WTC11 (cell line): Measurements from ENCODE around the gene KDM4B. TPM values are rescaled to one million over a fixed set of nuclear protein-coding genes. Genes with fewer than 3 reads are reported as not detected.

ENCODE experiments used
- ATAC-seq: fragments of 200-7000 bp; cut with Tn5 transposase; 2 replicates; pipeline ENCODE4 v1.10.0; 2021; ENCODE audit warnings: mild to moderate bottlenecking, moderate library complexity
- CTCF ChIA-PET: fragments of 300-600 bp; sonication (Branson Sonifier 250); formaldehyde crosslinking; loops from one replicate; lab custom pipeline; 2021; ENCODE audit warnings: antibody characterized with exemption; lab: Charles Lee
- POLR2A ChIA-PET: fragments of 350-600 bp; sonication (Branson Sonifier 250); formaldehyde crosslinking; loops from one replicate; lab custom pipeline; 2021; ENCODE audit warnings: antibody characterized with exemption; lab: Charles Lee
- DNase-seq: peaks from one replicate; pipeline ENCODE4 v3.0.0; 2021; ENCODE audit warnings: low spot score
- H3K27ac Mint-ChIP-seq: 2 replicates; pipeline ENCODE4 v1.8.0; 2021; ENCODE audit warnings: mixed read lengths
- H3K27me3 Mint-ChIP-seq: 2 replicates; pipeline ENCODE4 v1.8.0; 2021; ENCODE audit warnings: low read depth, mild to moderate bottlenecking, moderate library complexity, mixed read lengths
- H3K36me3 Mint-ChIP-seq: 2 replicates; pipeline ENCODE4 v1.8.0; 2021; ENCODE audit warnings: mixed read lengths
- H3K4me1 Mint-ChIP-seq: 2 replicates; pipeline ENCODE4 v1.8.0; 2022; ENCODE audit warnings: mixed read lengths
- H3K4me3 Mint-ChIP-seq: 2 replicates; pipeline ENCODE4 v1.8.0; 2021; ENCODE audit warnings: mild to moderate bottlenecking, moderate library complexity, mixed read lengths
- H3K9me3 Mint-ChIP-seq: 2 replicates; pipeline ENCODE4 v1.8.0; 2021; ENCODE audit warnings: mixed read lengths
- ARID4B ChIP-seq: sonication (generic); formaldehyde crosslinking; IDR thresholded peaks from 2 replicates; pipeline ENCODE4 v1.8.0; 2023; ENCODE audit warnings: missing genetic modification reagents, mild to moderate bottlenecking, borderline replicate concordance
- CDX4 ChIP-seq: fragments of 250-450 bp; sonication (Bioruptor Pico); IDR thresholded peaks from 2 replicates; pipeline ENCODE4 v1.9.0; 2021; ENCODE audit warnings: moderate library complexity, mild to moderate bottlenecking, inconsistent platforms, borderline replicate concordance
- ERG ChIP-seq: fragments of 250-450 bp; sonication (Bioruptor Pico); IDR thresholded peaks from 2 replicates; pipeline ENCODE4 v1.8.0; 2021; ENCODE audit warnings: mild to moderate bottlenecking
- ESRRA ChIP-seq: sonication (generic); formaldehyde crosslinking; IDR thresholded peaks from 2 replicates; pipeline ENCODE4 v1.8.1; 2022; ENCODE audit warnings: mild to moderate bottlenecking, missing genetic modification reagents, borderline replicate concordance
- GABPB1 ChIP-seq: sonication (generic); formaldehyde crosslinking; IDR thresholded peaks from 2 replicates; pipeline ENCODE4 v1.8.1; 2023; ENCODE audit warnings: mild to moderate bottlenecking, missing genetic modification reagents
- KAT7 ChIP-seq: sonication (generic); formaldehyde crosslinking; IDR thresholded peaks from 2 replicates; pipeline ENCODE4 v1.8.1; 2023; ENCODE audit warnings: missing genetic modification reagents, mild to moderate bottlenecking, borderline replicate concordance
- MAX ChIP-seq: sonication (generic); formaldehyde crosslinking; IDR thresholded peaks from 2 replicates; pipeline ENCODE4 v1.8.0; 2022; ENCODE audit warnings: mild to moderate bottlenecking, missing genetic modification reagents
- PREB ChIP-seq: sonication (generic); formaldehyde crosslinking; IDR thresholded peaks from 2 replicates; pipeline ENCODE4 v1.8.1; 2022; ENCODE audit warnings: mild to moderate bottlenecking, missing genetic modification reagents, moderate library complexity, borderline replicate concordance
- PRRX2 ChIP-seq: fragments of 250-450 bp; sonication (Bioruptor Pico); IDR thresholded peaks from 2 replicates; pipeline ENCODE4 v1.8.0; 2021; ENCODE audit warnings: mild to moderate bottlenecking
- RELA ChIP-seq: sonication (generic); formaldehyde crosslinking; IDR thresholded peaks from 2 replicates; pipeline ENCODE4 v1.8.1; 2022; ENCODE audit warnings: missing genetic modification reagents, mild to moderate bottlenecking, borderline replicate concordance
- RORB ChIP-seq: fragments of 250-450 bp; sonication (Bioruptor Pico); IDR thresholded peaks from 2 replicates; pipeline ENCODE4 v1.9.0; 2021; ENCODE audit warnings: mild to moderate bottlenecking
- TEAD4 ChIP-seq: sonication (generic); formaldehyde crosslinking; IDR thresholded peaks from 2 replicates; pipeline ENCODE4 v1.8.0; 2022; ENCODE audit warnings: mild to moderate bottlenecking, missing genetic modification reagents
- ZBTB21 ChIP-seq: sonication (generic); formaldehyde crosslinking; IDR thresholded peaks from 2 replicates; pipeline ENCODE4 v1.8.1; 2023; ENCODE audit warnings: mild to moderate bottlenecking, missing genetic modification reagents, borderline replicate concordance
- ZBTB43 ChIP-seq: sonication (generic); formaldehyde crosslinking; IDR thresholded peaks from 2 replicates; pipeline ENCODE4 v1.8.1; 2023; ENCODE audit warnings: mild to moderate bottlenecking, missing genetic modification reagents
- ZNF121 ChIP-seq: sonication (generic); formaldehyde crosslinking; IDR thresholded peaks from 2 replicates; pipeline ENCODE4 v1.8.0; 2023; ENCODE audit warnings: missing genetic modification reagents
- ZNF281 ChIP-seq: sonication (generic); formaldehyde crosslinking; IDR thresholded peaks from 2 replicates; pipeline ENCODE4 v1.8.0; 2023; ENCODE audit warnings: mild to moderate bottlenecking, missing genetic modification reagents
- ZNF416 ChIP-seq: fragments of 250-450 bp; sonication (Bioruptor Pico); IDR thresholded peaks from 2 replicates; pipeline ENCODE4 v1.9.0; 2021; ENCODE audit warnings: mild to moderate bottlenecking, inconsistent platforms
- ZNF425 ChIP-seq: fragments of 250-450 bp; sonication (Bioruptor Pico); conservative IDR thresholded peaks from 2 replicates; pipeline ENCODE4 v1.9.0; 2021; ENCODE audit warnings: mild to moderate bottlenecking
- ZNF671 ChIP-seq: fragments of 250-450 bp; sonication (Bioruptor Pico); IDR thresholded peaks from 2 replicates; pipeline ENCODE4 v1.8.0; 2021; ENCODE audit warnings: mild to moderate bottlenecking
- total RNA-seq: library from RNA; stranded (reverse); gene quantifications from 3 replicates; pipeline ENCODE4 v1.2.3, GENCODE V29; 2021

The KDM4B gene
- total RNA-seq, 1 experiment from 2014 or later = 43.2 TPM

- TF ChIP-seq GABPB1 (CRISPR knock-in tag) (no peak), ERG (CRISPR knock-in tag) (no peak), RELA (CRISPR knock-in tag) (no peak), RORB (no peak), ZBTB21 (CRISPR knock-in tag) (no peak), ZNF425 (no peak), CDX4 (CRISPR knock-in tag) (no peak)
- TF ChIP-seq, all 79 proteins: peak for 0
Measured at GRCh38 chr19:5189318-5189607, 220.3 kb downstream of the KDM4B start (continued).

GRCh38 chr19:5191091-5191490, 222.2 kb downstream of the KDM4B start:
- no peaks in the 10 kb centered on the region for H3K27me3 Mint-ChIP-seq
- DNase-seq (no peak), ATAC-seq (no peak)
- CTCF ChIA-PET = interaction anchor here (1.0 to 1.1 kb wide), 2 partner anchors 53 to 143 kb away, joined by 3 read pairs; no protein-coding TSS in a partner anchor
- H3K27ac Mint-ChIP-seq = no peak overlapping the region
- 0 out of 2 replicates have a peak, but pooled peaks cover 4% of the 10 kb centered on the region for H3K9me3 Mint-ChIP-seq
- no peak for TF ChIP-seq ZBTB43
- no peak for TF ChIP-seq TEAD4
- TF ChIP-seq ZNF281 (CRISPR knock-in tag) = no peak
- no peak for TF ChIP-seq PREB (CRISPR knock-in tag)
- no peak for TF ChIP-seq ZNF121 (CRISPR knock-in tag)
- TF ChIP-seq MAX (CRISPR knock-in tag) = no peak
- no peak for TF ChIP-seq ZNF671 (CRISPR knock-in tag)
- no peak for TF ChIP-seq ARID4B
- TF ChIP-seq ESRRA (CRISPR knock-in tag) = no peak
- TF ChIP-seq ZNF416 (CRISPR knock-in tag) = no peak
- no peak for TF ChIP-seq PRRX2 (CRISPR knock-in tag)
- TF ChIP-seq KAT7 (CRISPR knock-in tag) = no peak
- H3K4me3 Mint-ChIP-seq = no peak overlapping the region
- no peaks in the 10 kb centered on the region for H3K36me3 Mint-ChIP-seq
- peaks cover 20% of the 10 kb centered on the region for H3K4me1 Mint-ChIP-seq
- POLR2A ChIA-PET = no interaction called here
